IPS DF 4.7 (cell line): ENCODE data around the gene CCDC102B.
"Not testable (repeated sequence)": the region's sequence is repeated elsewhere in the genome, so short reads cannot be mapped to it uniquely, and the experiment has no call there.

ENCODE experiments used
- DNase-seq: peaks from one replicate; pipeline ENCODE4 v3.0.0-alpha.2; 2013; ENCODE audit warnings: low spot score; ENCODE audit errors: extremely low read depth

CCDC102B gene

GRCh38 chr18:68897286-68897685 is 99.4 kb downstream of the CCDC102B start:
- DNase-seq: no peak

- DNase-seq: no peak
Measured at GRCh38 chr18:68909579-68909978, 111.7 kb downstream of the CCDC102B start.

GRCh38 chr18:68915061-68915460 is 117.2 kb downstream of the CCDC102B start:
- no peak for DNase-seq

- DNase-seq: no peak
Measured at GRCh38 chr18:68916734-68917133, 118.9 kb downstream of the CCDC102B start.

GRCh38 chr18:68918216-68918615 is 120.3 kb downstream of the CCDC102B start:
- no peak for DNase-seq

- no peak for DNase-seq
Measured at GRCh38 chr18:68919900-68920299, 122.0 kb downstream of the CCDC102B start.

GRCh38 chr18:68922392-68922791 is 124.5 kb downstream of the CCDC102B start:
- no peak for DNase-seq

- no peak for DNase-seq
Measured at GRCh38 chr18:68925268-68925667, 127.4 kb downstream of the CCDC102B start.

GRCh38 chr18:68928762-68929675 is 131.1 kb downstream of the CCDC102B start:
- DNase-seq: no peak

GRCh38 chr18:68935686-68936085 is 137.8 kb downstream of the CCDC102B start:
- DNase-seq: no peak

GRCh38 chr18:68937029-68937599 is 139.2 kb downstream of the CCDC102B start:
- DNase-seq: no peak

GRCh38 chr18:68940039-68940438 is 142.2 kb downstream of the CCDC102B start:
- DNase-seq: no peak

GRCh38 chr18:68940754-68941153 is 142.9 kb downstream of the CCDC102B start:
- no peak for DNase-seq

GRCh38 chr18:68942230-68942629 is 144.3 kb downstream of the CCDC102B start:
- no peak for DNase-seq

GRCh38 chr18:68943861-68944260 is 146.0 kb downstream of the CCDC102B start:
- DNase-seq: not testable (repeated sequence)

GRCh38 chr18:68944330-68944729 is 146.4 kb downstream of the CCDC102B start:
- DNase-seq: no peak

- DNase-seq: no peak
Measured at GRCh38 chr18:68944826-68945225, 146.9 kb downstream of the CCDC102B start.

- no peak for DNase-seq
Measured at GRCh38 chr18:68948622-68949021, 150.7 kb downstream of the CCDC102B start.

- no peak for DNase-seq
Measured at GRCh38 chr18:68954738-68955137, 156.9 kb downstream of the CCDC102B start.

GRCh38 chr18:68956650-68957049 is 158.8 kb downstream of the CCDC102B start:
- DNase-seq: no peak

- DNase-seq: no peak
Measured at GRCh38 chr18:68960355-68960754, 162.5 kb downstream of the CCDC102B start.

- DNase-seq: no peak
Measured at GRCh38 chr18:68962623-68963022, 164.7 kb downstream of the CCDC102B start.

- DNase-seq: no peak
Measured at GRCh38 chr18:68965817-68966216, 167.9 kb downstream of the CCDC102B start.
